ENCODE data around the gene PARD3.

DNA sequence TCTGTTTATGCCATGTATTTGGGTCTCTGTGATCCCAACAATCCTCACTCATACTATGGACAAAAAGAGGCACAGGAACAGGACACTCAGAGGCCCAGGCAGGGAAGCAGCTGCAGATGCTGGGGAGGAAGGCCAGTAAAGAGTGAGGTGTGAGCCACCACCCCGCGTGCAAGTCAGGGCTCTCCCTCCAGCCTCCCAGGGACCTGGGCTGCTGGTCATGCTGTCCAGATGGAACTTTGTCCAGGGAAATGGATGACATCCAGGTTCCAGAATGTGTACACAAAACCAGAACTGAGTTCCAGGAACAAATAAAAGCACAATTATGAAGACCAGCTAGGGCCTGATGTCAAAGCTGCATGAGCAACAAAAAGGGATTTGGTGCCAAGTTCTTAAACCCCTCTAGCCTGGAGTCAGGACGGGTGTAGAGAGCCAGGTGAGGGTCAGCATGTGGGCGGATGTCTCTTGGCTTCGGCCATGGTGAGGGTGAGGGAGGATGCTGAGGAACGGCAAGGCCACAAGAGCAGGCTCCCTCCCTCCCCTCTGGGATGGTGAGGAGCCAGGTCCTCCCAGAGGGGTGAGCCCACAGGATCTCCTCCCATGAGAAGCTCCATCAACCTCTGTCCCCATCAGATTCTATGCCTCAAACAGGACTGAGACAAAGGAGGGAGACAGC lies 739.7 kb downstream of the PARD3 start:
- no peak for TF ChIP-seq EZH2 (IDR thresholded peaks at IDR 0.05; ENCODE audit: borderline replicate concordance, low read depth, low read length, severe bottlenecking)
- TF ChIP-seq, protein P1, sequence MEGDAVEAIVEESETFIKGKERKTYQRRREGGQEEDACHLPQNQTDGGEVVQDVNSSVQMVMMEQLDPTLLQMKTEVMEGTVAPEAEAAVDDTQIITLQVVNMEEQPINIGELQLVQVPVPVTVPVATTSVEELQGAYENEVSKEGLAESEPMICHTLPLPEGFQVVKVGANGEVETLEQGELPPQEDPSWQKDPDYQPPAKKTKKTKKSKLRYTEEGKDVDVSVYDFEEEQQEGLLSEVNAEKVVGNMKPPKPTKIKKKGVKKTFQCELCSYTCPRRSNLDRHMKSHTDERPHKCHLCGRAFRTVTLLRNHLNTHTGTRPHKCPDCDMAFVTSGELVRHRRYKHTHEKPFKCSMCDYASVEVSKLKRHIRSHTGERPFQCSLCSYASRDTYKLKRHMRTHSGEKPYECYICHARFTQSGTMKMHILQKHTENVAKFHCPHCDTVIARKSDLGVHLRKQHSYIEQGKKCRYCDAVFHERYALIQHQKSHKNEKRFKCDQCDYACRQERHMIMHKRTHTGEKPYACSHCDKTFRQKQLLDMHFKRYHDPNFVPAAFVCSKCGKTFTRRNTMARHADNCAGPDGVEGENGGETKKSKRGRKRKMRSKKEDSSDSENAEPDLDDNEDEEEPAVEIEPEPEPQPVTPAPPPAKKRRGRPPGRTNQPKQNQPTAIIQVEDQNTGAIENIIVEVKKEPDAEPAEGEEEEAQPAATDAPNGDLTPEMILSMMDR (IDR thresholded peaks at IDR 0.05; ENCODE audit: borderline replicate concordance, extremely low read depth, low read length, poor library complexity, severe bottlenecking): no peak
